Esophagus mucosa (tissue), 1 donor: ENCODE measurements around the gene BFSP2. TPM values are rescaled to one million over a fixed set of nuclear protein-coding genes. Genes with fewer than 3 reads are reported as not detected.

Source experiments
- ATAC-seq: fragments of 200-7000 bp; cut with Tn5 transposase; one replicate; pipeline ENCODE4 v1.9.1; 2020
- total RNA-seq: library from RNA; stranded (reverse); gene quantifications from one replicate; pipeline ENCODE4 v1.2.4, GENCODE V29; 2023
- donor health status: DM: yes; HTN: yes; CAD: no.

The BFSP2 gene
- not detected for total RNA-seq

GRCh38 chr3:133400006-133400515 is at the start of gene BFSP2:
TSS of gene BFSP2 (plus strand) at chr3:133400056. CDS start at chr3:133400084, 28 bp downstream.
- no peak for ATAC-seq

- ATAC-seq: no peak
These were observed 45.1 kb upstream of the BFSP2 start for GRCh38 chr3:133354721-133355120.

- no peak for ATAC-seq
These were observed 39.4 kb upstream of the BFSP2 start for GRCh38 chr3:133360476-133360875.

- ATAC-seq: no peak
These were observed 38.8 kb upstream of the BFSP2 start for GRCh38 chr3:133361011-133361410.

GRCh38 chr3:133361435-133361834 is 38.4 kb upstream of the BFSP2 start:
- ATAC-seq: no peak

GRCh38 chr3:133362539-133362938 is 37.3 kb upstream of the BFSP2 start:
- no peak for ATAC-seq

GRCh38 chr3:133364704-133365103 is 35.2 kb upstream of the BFSP2 start:
- no peak for ATAC-seq

- no peak for ATAC-seq
These were observed 32.9 kb upstream of the BFSP2 start for GRCh38 chr3:133366921-133367320.

- no peak for ATAC-seq
These were observed 32.5 kb upstream of the BFSP2 start for GRCh38 chr3:133367403-133367802.

- ATAC-seq: no peak
These were observed 31.9 kb upstream of the BFSP2 start for GRCh38 chr3:133367956-133368355.

- ATAC-seq: no peak
These were observed 31.3 kb upstream of the BFSP2 start for GRCh38 chr3:133368371-133369067.

GRCh38 chr3:133369068-133369440 is 30.8 kb upstream of the BFSP2 start:
- no peak for ATAC-seq

- ATAC-seq: no peak
These were observed 28.7 kb upstream of the BFSP2 start for GRCh38 chr3:133371181-133371580.

- ATAC-seq: no peak
These were observed 28.2 kb upstream of the BFSP2 start for GRCh38 chr3:133371676-133372075.

- no peak for ATAC-seq
These were observed 25.0 kb upstream of the BFSP2 start for GRCh38 chr3:133374708-133375402.

- ATAC-seq: no peak
These were observed 24.5 kb upstream of the BFSP2 start for GRCh38 chr3:133375403-133375745.

GRCh38 chr3:133376810-133377209 is 23.0 kb upstream of the BFSP2 start:
- no peak for ATAC-seq

GRCh38 chr3:133377396-133377795 is 22.5 kb upstream of the BFSP2 start:
- peak; percentile 43 for ATAC-seq

- no peak for ATAC-seq
These were observed 19.9 kb upstream of the BFSP2 start for GRCh38 chr3:133379926-133380325.

- no peak for ATAC-seq
These were observed 19.2 kb upstream of the BFSP2 start for GRCh38 chr3:133380481-133381225.

GRCh38 chr3:133381346-133382109 is 18.3 kb upstream of the BFSP2 start:
- no peak for ATAC-seq

- ATAC-seq: peak; percentile 92
These were observed 16.7 kb upstream of the BFSP2 start for GRCh38 chr3:133383175-133383574.

GRCh38 chr3:133383741-133384140 is 16.1 kb upstream of the BFSP2 start:
- ATAC-seq: no peak
